GM19468 (cell line): ENCODE results near the gene PBXIP1.
"Not testable (repeated sequence)": the region's sequence is repeated elsewhere in the genome, so short reads cannot be mapped to it uniquely, and the experiment has no call there.

Experiments used
- ATAC-seq: cut with Tn5 transposase; IDR thresholded peaks from one replicate; pipeline ENCODE4 v1.9.1; 2021; ENCODE audit warnings: mild to moderate bottlenecking, moderate library complexity, moderate number of reproducible peaks; ENCODE audit not compliant: unreplicated experiment; ENCODE audit errors: extremely low read depth

The PBXIP1 gene

GRCh38 chr1:154908129-154908528 lies 47.8 kb downstream of the PBXIP1 start:
- not testable (repeated sequence) for ATAC-seq

DNA sequence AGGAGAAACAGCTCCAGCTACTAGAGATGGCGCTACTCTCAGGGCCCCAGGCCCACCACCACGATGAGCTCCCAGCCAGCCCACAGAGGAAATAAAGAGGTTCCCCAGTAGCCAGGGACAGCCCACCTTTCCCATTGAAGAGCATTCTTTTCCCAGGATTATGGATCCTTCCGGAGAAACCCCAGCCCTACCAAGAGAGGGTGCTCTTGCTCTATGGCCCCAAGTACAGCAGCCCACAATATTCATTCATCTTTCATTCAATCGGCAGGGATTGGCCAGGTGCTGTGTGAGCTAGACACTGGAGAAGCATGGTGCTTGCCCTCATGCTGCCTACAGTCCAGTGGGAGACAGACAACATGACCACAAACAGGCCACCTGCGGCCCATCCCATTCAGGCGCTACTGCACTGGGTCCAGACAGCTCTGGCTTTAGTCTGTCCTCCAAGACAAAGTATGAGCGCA lies 49.2 kb downstream of the PBXIP1 start:
- no peak for ATAC-seq

DNA sequence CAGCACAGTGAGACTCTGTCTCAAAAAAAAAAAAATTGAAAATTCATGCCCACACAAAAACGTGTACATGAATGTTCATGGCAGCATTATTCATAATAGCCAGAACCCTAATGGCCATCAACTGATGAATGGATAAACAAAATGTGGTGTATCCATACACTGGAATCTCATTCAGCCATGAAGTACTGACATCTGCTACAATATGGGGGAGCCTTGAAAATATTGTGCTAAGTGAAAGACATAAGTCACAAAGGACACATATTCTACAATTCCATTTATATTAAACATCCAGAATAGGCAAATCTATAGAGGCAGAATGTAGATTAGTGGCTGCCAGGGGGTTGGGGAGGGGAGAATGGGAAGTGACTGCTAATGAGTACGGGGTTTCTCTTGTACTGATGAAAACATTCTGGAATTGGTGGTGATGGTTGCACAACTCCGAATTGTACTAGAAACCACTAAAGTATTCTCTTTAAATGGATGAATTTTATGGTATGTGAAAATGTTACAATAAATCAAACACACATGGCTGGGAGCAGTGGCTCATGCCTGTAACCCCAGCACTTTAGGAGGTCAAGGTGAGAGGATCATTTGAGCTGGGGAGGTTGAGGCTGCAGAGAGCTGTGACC lies 52.8 kb downstream of the PBXIP1 start:
- ATAC-seq: no peak

- no peak for ATAC-seq
Observed at GRCh38 chr1:154901591-154901990, 54.3 kb downstream of the PBXIP1 start.

DNA sequence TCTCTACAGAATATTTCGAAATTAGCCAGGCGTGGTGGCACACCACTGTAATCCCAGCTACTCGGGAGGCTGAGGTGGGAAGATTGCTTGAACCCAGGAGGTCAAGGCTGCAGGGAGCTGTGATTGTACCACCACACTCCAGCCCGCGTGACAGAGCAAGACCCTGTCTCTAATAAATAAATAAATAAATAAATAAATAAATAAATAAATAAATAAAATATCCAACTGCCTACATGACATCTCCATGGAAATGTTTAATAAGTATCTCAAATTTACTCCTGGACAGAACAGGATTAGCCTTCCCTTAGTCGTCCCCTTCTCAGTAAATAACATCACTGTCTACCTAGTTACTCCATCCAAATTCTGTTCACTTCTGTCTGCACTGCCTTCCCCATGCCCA lies 56.9 kb downstream of the PBXIP1 start:
- ATAC-seq: no peak

DNA sequence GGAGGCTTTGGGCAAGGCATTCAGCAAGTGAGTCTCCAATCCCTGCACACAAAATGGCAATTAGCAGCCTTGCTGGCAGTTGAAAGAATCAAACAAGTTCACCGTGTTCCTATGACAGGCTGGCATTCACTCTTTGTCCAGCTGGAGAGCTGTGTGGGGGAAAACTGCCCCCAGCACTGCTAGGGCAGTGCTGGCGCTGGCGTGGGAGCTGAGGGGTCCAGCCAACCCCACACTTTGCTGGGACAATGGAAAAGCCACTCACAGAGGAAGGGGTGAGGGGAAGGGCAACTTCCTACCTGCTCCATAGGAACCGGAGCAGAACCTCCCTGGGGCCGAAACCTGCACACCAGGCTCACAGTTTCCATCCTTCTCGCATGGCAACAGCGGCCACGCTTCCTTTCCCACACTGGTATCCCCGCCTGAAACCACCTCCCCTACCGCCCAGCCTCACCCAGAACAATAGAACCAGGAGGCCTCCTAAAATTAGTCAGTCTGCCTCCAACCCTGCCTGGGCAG lies 59.1 kb downstream of the PBXIP1 start:
- no peak for ATAC-seq

- ATAC-seq: no peak
Observed at GRCh38 chr1:154895798-154896197, 60.1 kb downstream of the PBXIP1 start.
